DND-41 (cell line): ENCODE results near the gene STYXL2.

Experiments used
- EZH2 ChIP-seq: IDR thresholded peaks from 3 replicates; pipeline ENCODE4 v1.6.1; 2012; ENCODE audit warnings: borderline replicate concordance, low read depth, mild to moderate bottlenecking, moderate library complexity, low read length, inconsistent platforms; ENCODE audit not compliant: severe bottlenecking
- TF ChIP-seq, protein P1 (sequence below): IDR thresholded peaks from 2 replicates; pipeline ENCODE4 v1.5.1; 2012; ENCODE audit warnings: borderline replicate concordance, low read length, moderate library complexity, mild to moderate bottlenecking; ENCODE audit not compliant: poor library complexity, severe bottlenecking; ENCODE audit errors: extremely low read depth

DNA sequence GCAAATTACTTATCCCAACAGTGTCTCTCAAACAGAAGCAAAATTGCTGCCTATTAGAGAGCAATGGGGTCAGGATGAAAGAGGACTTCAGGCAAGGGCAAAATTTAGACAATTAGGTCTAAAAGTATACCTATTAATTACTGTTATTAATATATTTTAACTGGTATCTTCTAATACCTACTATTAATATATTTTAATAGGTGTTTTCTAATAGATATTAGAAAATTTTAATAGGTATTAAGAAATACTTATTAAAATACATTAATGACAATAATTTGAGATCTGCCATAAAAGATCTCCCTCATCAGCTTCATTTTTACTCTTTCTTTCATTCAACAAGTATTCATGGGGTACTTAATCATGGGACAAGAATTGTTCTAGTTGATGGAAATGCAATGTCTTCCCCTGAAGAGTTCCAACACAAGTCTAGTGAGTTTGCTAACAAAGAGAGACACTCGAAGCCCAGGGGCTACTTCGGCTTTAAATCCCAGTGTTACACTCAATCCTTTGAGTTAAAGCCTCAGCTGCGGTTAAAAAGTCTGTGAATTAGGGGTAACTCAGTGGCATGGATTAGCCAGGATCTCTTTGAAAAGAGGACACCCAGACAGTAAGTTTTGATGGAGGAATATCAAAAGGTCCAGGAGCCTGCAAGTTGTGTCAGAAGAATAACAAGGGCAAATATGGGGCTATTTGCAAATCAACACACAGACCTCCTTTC, 44.1 kb downstream of the STYXL2 start:
- TF ChIP-seq EZH2, result no peak
- TF ChIP-seq, protein P1, sequence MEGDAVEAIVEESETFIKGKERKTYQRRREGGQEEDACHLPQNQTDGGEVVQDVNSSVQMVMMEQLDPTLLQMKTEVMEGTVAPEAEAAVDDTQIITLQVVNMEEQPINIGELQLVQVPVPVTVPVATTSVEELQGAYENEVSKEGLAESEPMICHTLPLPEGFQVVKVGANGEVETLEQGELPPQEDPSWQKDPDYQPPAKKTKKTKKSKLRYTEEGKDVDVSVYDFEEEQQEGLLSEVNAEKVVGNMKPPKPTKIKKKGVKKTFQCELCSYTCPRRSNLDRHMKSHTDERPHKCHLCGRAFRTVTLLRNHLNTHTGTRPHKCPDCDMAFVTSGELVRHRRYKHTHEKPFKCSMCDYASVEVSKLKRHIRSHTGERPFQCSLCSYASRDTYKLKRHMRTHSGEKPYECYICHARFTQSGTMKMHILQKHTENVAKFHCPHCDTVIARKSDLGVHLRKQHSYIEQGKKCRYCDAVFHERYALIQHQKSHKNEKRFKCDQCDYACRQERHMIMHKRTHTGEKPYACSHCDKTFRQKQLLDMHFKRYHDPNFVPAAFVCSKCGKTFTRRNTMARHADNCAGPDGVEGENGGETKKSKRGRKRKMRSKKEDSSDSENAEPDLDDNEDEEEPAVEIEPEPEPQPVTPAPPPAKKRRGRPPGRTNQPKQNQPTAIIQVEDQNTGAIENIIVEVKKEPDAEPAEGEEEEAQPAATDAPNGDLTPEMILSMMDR, result no peak
